ENCODE data around the gene RNF40. TPM values are rescaled to one million over a fixed set of nuclear protein-coding genes. Genes with fewer than 3 reads are reported as not detected.

The RNF40 gene
- total RNA-seq, 1 experiment from 2014 or later, result 57.9 TPM

- no peak for DNase-seq
- Histone ChIP-seq H3K9ac (ENCODE audit: low read length) (no peak overlapping the region), H3K4me2 (ENCODE audit: low read depth, low read length, poor library complexity, severe bottlenecking) (no peak overlapping the region)
These were observed 15.4 kb upstream of the RNF40 start for GRCh38 chr16:30746638-30747175.

GRCh38 chr16:30747331-30747730 is 14.8 kb upstream of the RNF40 start:
- peak overlapping the region; percentile 73; the same call in 1 of the 2 replicates for H3K4me3 ChIP-seq (ENCODE audit: low read length)
- H3K79me2 ChIP-seq (ENCODE audit: low read length), result peaks cover 24% of the 10 kb centered on the region
- H3K9me2 ChIP-seq (replicated peaks; ENCODE audit: insufficient read depth, low read length), result no peaks in the 10 kb centered on the region
- H3K9me3 ChIP-seq (ENCODE audit: low read length), result no peaks in the 10 kb centered on the region
- H3K9ac ChIP-seq (ENCODE audit: low read length), result peak overlapping the region; percentile 60
- H3K4me2 ChIP-seq (ENCODE audit: low read depth, low read length, poor library complexity, severe bottlenecking), result peak overlapping the region; percentile 63
- peaks cover 16% of the 10 kb centered on the region; the same call in 1 of the 2 replicates for H3K36me3 ChIP-seq (ENCODE audit: insufficient read depth, low read length)
- H3K27me3 ChIP-seq (ENCODE audit: low read length), result no peaks in the 10 kb centered on the region
- H3K4me1 ChIP-seq (ENCODE audit: low read length), result peaks cover 15% of the 10 kb centered on the region
- 0 out of 2 replicates have a peak, but pooled peaks cover 6% of the 10 kb centered on the region for H4K20me1 ChIP-seq (ENCODE audit: insufficient read depth, low read depth, low read length)
- peak overlapping the region; percentile 1; the same call in 1 of the 2 replicates for H3K27ac ChIP-seq (ENCODE audit: low read length)
- no peak overlapping the region; the same call in 1 of the 2 replicates for H2AFZ ChIP-seq (ENCODE audit: low read length)
- no peak for DNase-seq

More at GRCh38 chr16:30746638-30747175, 15.4 kb upstream of the RNF40 start:
- Histone ChIP-seq H3K4me3 (ENCODE audit: low read length) (no peak overlapping the region), H3K4me1 (ENCODE audit: low read length) (peaks cover 15% of the 10 kb centered on the region), H3K27me3 (ENCODE audit: low read length) (no peaks in the 10 kb centered on the region), H2AFZ (ENCODE audit: low read length) (no peak overlapping the region), H3K27ac (ENCODE audit: low read length) (peak overlapping the region; percentile 1; the same call in 1 of the 2 replicates), H3K9me2 (replicated peaks; ENCODE audit: insufficient read depth, low read length) (no peaks in the 10 kb centered on the region), H3K36me3 (ENCODE audit: insufficient read depth, low read length) (peaks cover 22% of the 10 kb centered on the region; the same call in 1 of the 2 replicates), H4K20me1 (ENCODE audit: insufficient read depth, low read depth, low read length) (0 out of 2 replicates have a peak, but pooled peaks cover 6% of the 10 kb centered on the region), H3K79me2 (ENCODE audit: low read length) (peaks cover 24% of the 10 kb centered on the region), H3K9me3 (ENCODE audit: low read length) (no peaks in the 10 kb centered on the region)

DNA sequence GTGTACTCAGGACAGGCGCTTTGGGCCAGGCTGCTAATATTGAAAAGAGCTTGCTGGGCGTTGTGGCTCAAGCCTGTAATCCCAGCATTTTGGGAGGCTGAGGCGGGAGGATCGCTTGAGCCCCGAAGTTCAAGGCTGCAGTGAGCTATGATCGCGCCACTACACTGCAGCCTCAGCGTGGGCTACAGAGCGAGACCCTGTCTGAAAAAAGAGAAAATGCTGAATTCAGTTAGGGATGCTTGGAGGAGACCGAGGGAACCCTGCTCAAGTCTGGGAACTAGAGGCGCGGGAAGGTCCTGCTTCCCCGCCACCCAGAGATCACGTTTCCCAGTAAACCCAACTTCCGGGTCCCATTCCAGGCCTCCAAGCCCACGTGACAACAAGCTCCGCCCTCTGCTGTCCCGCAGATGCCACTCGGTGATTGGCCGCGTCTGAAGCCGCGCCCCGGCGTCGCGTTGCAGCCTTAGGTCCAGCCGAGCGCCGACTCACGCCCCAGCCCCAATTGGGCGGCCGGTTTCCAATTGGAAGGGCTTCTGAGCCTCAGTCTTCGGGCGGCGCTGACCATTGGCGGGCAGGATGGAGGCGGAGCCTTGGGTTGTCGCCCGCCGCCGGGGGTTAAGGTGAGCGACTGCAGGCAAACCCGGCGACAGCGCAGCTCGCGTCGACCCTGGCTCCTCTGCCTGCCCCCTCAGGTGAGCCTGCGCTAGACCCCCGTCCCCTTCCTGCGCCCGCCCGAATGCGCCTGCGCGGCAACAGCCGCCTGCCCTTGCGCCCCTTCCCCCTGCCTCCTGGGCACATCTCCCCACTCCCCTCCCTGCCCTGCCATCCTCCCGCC is 14.1 kb upstream of the RNF40 start, which contains the start of gene PHKG2:
Gene PHKG2, plus strand, starts transcription at position 627 of the 835 bp plus-strand sequence. CDS start 396 bp downstream, outside the sequence.
- peak; percentile 99 for DNase-seq
- H3K4me1 ChIP-seq (ENCODE audit: low read length), result peaks cover 15% of the 10 kb centered on the region
- peak within 1 kb of the TSS; percentile 79 for H3K9ac ChIP-seq (ENCODE audit: low read length)
- H3K27me3 ChIP-seq (ENCODE audit: low read length), result no peaks in the 10 kb centered on the region
- H3K4me3 ChIP-seq (ENCODE audit: low read length), result peak within 1 kb of the TSS; percentile 73
- no peaks in the 10 kb centered on the region for H3K9me2 ChIP-seq (replicated peaks; ENCODE audit: insufficient read depth, low read length)
- H3K79me2 ChIP-seq (ENCODE audit: low read length), result peaks cover 24% of the 10 kb centered on the region
- H3K27ac ChIP-seq (ENCODE audit: low read length), result peak within 1 kb of the TSS; percentile 1; the same call in 1 of the 2 replicates
- 0 out of 2 replicates have a peak, but pooled peaks cover 6% of the 10 kb centered on the region for H4K20me1 ChIP-seq (ENCODE audit: insufficient read depth, low read depth, low read length)
- H3K9me3 ChIP-seq (ENCODE audit: low read length), result no peaks in the 10 kb centered on the region
- H3K36me3 ChIP-seq (ENCODE audit: insufficient read depth, low read length), result peaks cover 15% of the 10 kb centered on the region; the same call in 1 of the 2 replicates
- peak within 1 kb of the TSS; percentile 69 for H3K4me2 ChIP-seq (ENCODE audit: low read depth, low read length, poor library complexity, severe bottlenecking)
- H2AFZ ChIP-seq (ENCODE audit: low read length), result no peak within 1 kb of the TSS; the same call in 1 of the 2 replicates

GRCh38 chr16:30748634-30749445 is 13.3 kb upstream of the RNF40 start:
- peak overlapping the region; percentile 79 for H3K9ac ChIP-seq (ENCODE audit: low read length)

DNA sequence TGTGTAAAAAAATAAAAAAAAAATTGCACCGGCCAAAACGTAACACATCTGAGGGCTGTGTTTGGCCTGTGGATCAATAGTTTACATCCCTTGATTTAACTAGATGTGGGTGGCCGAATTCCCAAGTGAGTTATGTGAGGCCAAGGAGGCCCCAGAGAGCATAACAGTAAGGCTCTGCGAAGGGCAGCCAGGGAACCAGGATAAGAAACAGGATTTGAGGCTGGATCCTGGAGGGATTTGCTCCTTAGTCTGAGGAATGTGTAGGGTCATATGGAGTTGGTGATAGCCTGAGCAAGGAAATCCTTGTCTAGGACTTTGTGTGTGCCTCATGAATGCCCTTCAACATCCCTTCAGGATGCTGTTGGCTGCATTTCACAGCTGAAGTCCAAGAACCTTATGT is 11.9 kb upstream of the RNF40 start:
- peaks cover 24% of the 10 kb centered on the region for H3K79me2 ChIP-seq (ENCODE audit: low read length)
- peaks cover 22% of the 10 kb centered on the region; the same call in 1 of the 2 replicates for H3K36me3 ChIP-seq (ENCODE audit: insufficient read depth, low read length)
- no peak overlapping the region for H2AFZ ChIP-seq (ENCODE audit: low read length)
- 0 out of 2 replicates have a peak, but pooled peaks cover 6% of the 10 kb centered on the region for H4K20me1 ChIP-seq (ENCODE audit: insufficient read depth, low read depth, low read length)
- no peaks in the 10 kb centered on the region for H3K27me3 ChIP-seq (ENCODE audit: low read length)
- H3K4me2 ChIP-seq (ENCODE audit: low read depth, low read length, poor library complexity, severe bottlenecking), result no peak overlapping the region
- H3K9me2 ChIP-seq (replicated peaks; ENCODE audit: insufficient read depth, low read length), result no peaks in the 10 kb centered on the region
- DNase-seq, result no peak
- no peak overlapping the region for H3K9ac ChIP-seq (ENCODE audit: low read length)
- H3K27ac ChIP-seq (ENCODE audit: low read length), result no peak overlapping the region
- H3K9me3 ChIP-seq (ENCODE audit: low read length), result no peaks in the 10 kb centered on the region
- peaks cover 15% of the 10 kb centered on the region for H3K4me1 ChIP-seq (ENCODE audit: low read length)
- no peak overlapping the region for H3K4me3 ChIP-seq (ENCODE audit: low read length)

More at GRCh38 chr16:30748634-30749445, 13.3 kb upstream of the RNF40 start:
- Histone ChIP-seq H2AFZ (ENCODE audit: low read length) (no peak overlapping the region), H3K36me3 (ENCODE audit: insufficient read depth, low read length) (peaks cover 17% of the 10 kb centered on the region; the same call in 1 of the 2 replicates), H3K9me2 (replicated peaks; ENCODE audit: insufficient read depth, low read length) (no peaks in the 10 kb centered on the region), H3K27ac (ENCODE audit: low read length) (no peak overlapping the region), H3K4me1 (ENCODE audit: low read length) (peaks cover 15% of the 10 kb centered on the region), H3K27me3 (ENCODE audit: low read length) (no peaks in the 10 kb centered on the region), H3K9me3 (ENCODE audit: low read length) (no peaks in the 10 kb centered on the region), H4K20me1 (ENCODE audit: insufficient read depth, low read depth, low read length) (0 out of 2 replicates have a peak, but pooled peaks cover 6% of the 10 kb centered on the region), H3K79me2 (ENCODE audit: low read length) (peaks cover 24% of the 10 kb centered on the region), H3K4me2 (ENCODE audit: low read depth, low read length, poor library complexity, severe bottlenecking) (peak overlapping the region; percentile 69), H3K4me3 (ENCODE audit: low read length) (peak overlapping the region; percentile 73)
- DNase-seq, result peak; percentile 62

DNA sequence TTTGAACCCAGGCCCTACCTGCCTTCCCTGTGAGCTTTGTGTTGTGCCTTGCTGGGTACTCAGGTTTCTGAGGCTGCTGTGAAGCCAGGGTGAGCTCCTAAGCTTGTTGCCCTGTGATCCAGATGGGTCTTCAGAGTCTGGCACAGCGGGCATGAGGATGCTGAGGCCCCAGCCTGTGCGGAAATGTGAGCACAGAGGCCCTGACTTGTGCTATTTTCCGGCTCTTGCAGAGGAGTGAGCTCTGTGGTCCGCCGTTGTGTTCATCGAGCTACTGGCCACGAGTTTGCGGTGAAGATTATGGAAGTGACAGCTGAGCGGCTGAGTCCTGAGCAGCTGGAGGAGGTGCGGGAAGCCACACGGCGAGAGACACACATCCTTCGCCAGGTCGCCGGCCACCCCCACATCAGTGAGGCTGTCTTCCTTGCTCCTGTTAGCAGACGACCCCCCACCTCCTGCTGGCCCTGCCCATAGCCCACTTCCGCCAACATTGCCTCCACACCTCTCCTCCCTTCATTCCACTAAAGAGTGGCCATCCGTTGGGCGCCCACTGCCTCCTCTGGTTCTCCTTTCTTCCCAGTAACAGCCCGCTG is 11.2 kb upstream of the RNF40 start:
- no peak overlapping the region for H3K27ac ChIP-seq (ENCODE audit: low read length)
- H3K9me3 ChIP-seq (ENCODE audit: low read length), result no peaks in the 10 kb centered on the region
- 0 out of 2 replicates have a peak, but pooled peaks cover 6% of the 10 kb centered on the region for H4K20me1 ChIP-seq (ENCODE audit: insufficient read depth, low read depth, low read length)
- no peaks in the 10 kb centered on the region for H3K27me3 ChIP-seq (ENCODE audit: low read length)
- no peak for DNase-seq
- H2AFZ ChIP-seq (ENCODE audit: low read length), result no peak overlapping the region
- H3K36me3 ChIP-seq (ENCODE audit: insufficient read depth, low read length), result peaks cover 22% of the 10 kb centered on the region; the same call in 1 of the 2 replicates
- H3K4me1 ChIP-seq (ENCODE audit: low read length), result peaks cover 15% of the 10 kb centered on the region
- H3K4me3 ChIP-seq (ENCODE audit: low read length), result no peak overlapping the region
- H3K9ac ChIP-seq (ENCODE audit: low read length), result no peak overlapping the region
- H3K79me2 ChIP-seq (ENCODE audit: low read length), result peaks cover 24% of the 10 kb centered on the region
- H3K9me2 ChIP-seq (replicated peaks; ENCODE audit: insufficient read depth, low read length), result no peaks in the 10 kb centered on the region
- no peak overlapping the region for H3K4me2 ChIP-seq (ENCODE audit: low read depth, low read length, poor library complexity, severe bottlenecking)

GRCh38 chr16:30753596-30753995 is 8.5 kb upstream of the RNF40 start:
- Histone ChIP-seq H2AFZ (ENCODE audit: low read length) (no peak overlapping the region), H3K36me3 (ENCODE audit: insufficient read depth, low read length) (peaks cover 22% of the 10 kb centered on the region; the same call in 1 of the 2 replicates), H3K9ac (ENCODE audit: low read length) (no peak overlapping the region), H4K20me1 (ENCODE audit: insufficient read depth, low read depth, low read length) (0 out of 2 replicates have a peak, but pooled peaks cover 6% of the 10 kb centered on the region), H3K27me3 (ENCODE audit: low read length) (no peaks in the 10 kb centered on the region), H3K4me1 (ENCODE audit: low read length) (peaks cover 9% of the 10 kb centered on the region), H3K9me2 (replicated peaks; ENCODE audit: insufficient read depth, low read length) (no peaks in the 10 kb centered on the region), H3K79me2 (ENCODE audit: low read length) (peaks cover 23% of the 10 kb centered on the region), H3K9me3 (ENCODE audit: low read length) (no peaks in the 10 kb centered on the region), H3K27ac (ENCODE audit: low read length) (no peak overlapping the region), H3K4me3 (ENCODE audit: low read length) (no peak overlapping the region), H3K4me2 (ENCODE audit: low read depth, low read length, poor library complexity, severe bottlenecking) (no peak overlapping the region)
- DNase-seq, result no peak
